Activated CD4-positive, alpha-beta memory T cell treated with anti-CD3 and anti-CD28 coated beads, Interleukin-2, amount 10 ng/mL, durations not matched to agents 7 days and 5 days (primary cell): ENCODE measurements around the gene TGFBR3L. TPM values are rescaled to one million over a fixed set of nuclear protein-coding genes. Genes with fewer than 3 reads are reported as not detected.

Source experiments
- CTCF ChIA-PET: fragments of 350-600 bp; sonication (Branson Sonifier 250); formaldehyde crosslinking; loops from one replicate; lab custom pipeline; 2021; ENCODE audit warnings: antibody characterized with exemption, inconsistent platforms; lab: Charles Lee
- POLR2A ChIA-PET: fragments of 350-600 bp; sonication (Branson Sonifier 250); formaldehyde crosslinking; loops from one replicate; lab custom pipeline; 2021; ENCODE audit warnings: antibody characterized with exemption; lab: Charles Lee
- DNase-seq: peaks from one replicate; pipeline ENCODE4 v3.0.0-alpha.2; 2020
- H3K27ac Mint-ChIP-seq: one replicate; pipeline ENCODE4 v1.8.0; 2021; ENCODE audit warnings: mild to moderate bottlenecking, mixed read lengths
- H3K27me3 Mint-ChIP-seq: one replicate; pipeline ENCODE4 v1.8.0; 2021; ENCODE audit warnings: mixed read lengths
- H3K36me3 Mint-ChIP-seq: one replicate; pipeline ENCODE4 v1.8.0; 2021; ENCODE audit warnings: low read depth, mixed read lengths
- H3K4me1 Mint-ChIP-seq: one replicate; pipeline ENCODE4 v1.8.0; 2021; ENCODE audit warnings: mixed read lengths
- H3K4me3 Mint-ChIP-seq: one replicate; pipeline ENCODE4 v1.8.0; 2021; ENCODE audit warnings: mild to moderate bottlenecking, mixed read lengths
- H3K9me3 Mint-ChIP-seq: one replicate; pipeline ENCODE4 v1.8.0; 2021; ENCODE audit warnings: mixed read lengths
- total RNA-seq, 2 experiments: library from RNA; stranded (reverse); gene quantifications; one replicate each; pipeline ENCODE4 v1.2.3, GENCODE V29; 2021

TGFBR3L gene
- total RNA-seq, 2 experiments from 2014 or later: 4.2 to 4.6 TPM

GRCh38 chr19:7910321-7911161 lies 4.1 kb upstream of the TGFBR3L start:
- Mint-ChIP-seq H3K9me3 (no peaks in the 10 kb centered on the region), H3K27ac (no peak overlapping the region), H3K27me3 (peaks cover 4% of the 10 kb centered on the region), H3K4me3 (no peak overlapping the region), H3K4me1 (peaks cover 7% of the 10 kb centered on the region), H3K36me3 (peaks cover 26% of the 10 kb centered on the region)
- no peak for DNase-seq
- ChIA-PET POLR2A (interaction anchor here (3.8 kb wide), 1 partner anchor 10 kb away, joined by 17 read pairs; the partner anchor contains the start of gene SNAPC2), CTCF (no interaction called here)

- no peak overlapping the region for H3K4me3 Mint-ChIP-seq
- POLR2A ChIA-PET: interaction anchor here (1.3 to 1.4 kb wide), 2 partner anchors 8 to 9 kb away, joined by 6 read pairs; partner anchors contain the start of genes MAP2K7 and SNAPC2
- H3K4me1 Mint-ChIP-seq: peaks cover 5% of the 10 kb centered on the region
- H3K9me3 Mint-ChIP-seq: no peaks in the 10 kb centered on the region
- CTCF ChIA-PET: no interaction called here
- DNase-seq: no peak
- peaks cover 9% of the 10 kb centered on the region for H3K27me3 Mint-ChIP-seq
- H3K27ac Mint-ChIP-seq: no peak overlapping the region
- peaks cover 21% of the 10 kb centered on the region for H3K36me3 Mint-ChIP-seq
Measured at GRCh38 chr19:7911508-7912143, 3.0 kb upstream of the TGFBR3L start.

- H3K4me1 Mint-ChIP-seq: peaks cover 9% of the 10 kb centered on the region
- no peaks in the 10 kb centered on the region for H3K9me3 Mint-ChIP-seq
- ChIA-PET POLR2A (interaction anchor here (1.3 to 1.4 kb wide), 2 partner anchors 8 kb away, joined by 6 read pairs; partner anchors contain the start of genes MAP2K7 and SNAPC2), CTCF (no interaction called here)
- H3K27me3 Mint-ChIP-seq: peaks cover 12% of the 10 kb centered on the region
- DNase-seq: no peak
- H3K4me3 Mint-ChIP-seq: no peak overlapping the region
- H3K27ac Mint-ChIP-seq: no peak overlapping the region
- peaks cover 21% of the 10 kb centered on the region for H3K36me3 Mint-ChIP-seq
Measured at GRCh38 chr19:7912144-7912696, 2.4 kb upstream of the TGFBR3L start.

GRCh38 chr19:7912697-7913564 lies 1.7 kb upstream of the TGFBR3L start:
- Mint-ChIP-seq H3K27me3 (peaks cover 13% of the 10 kb centered on the region), H3K9me3 (no peaks in the 10 kb centered on the region), H3K36me3 (peaks cover 21% of the 10 kb centered on the region), H3K4me1 (peaks cover 11% of the 10 kb centered on the region), H3K27ac (no peak overlapping the region), H3K4me3 (no peak overlapping the region)
- no peak for DNase-seq
- POLR2A ChIA-PET: no interaction called here
- CTCF ChIA-PET: no interaction called here

- no peaks in the 10 kb centered on the region for H3K9me3 Mint-ChIP-seq
- H3K27ac Mint-ChIP-seq: no peak overlapping the region
- DNase-seq: no peak
- peaks cover 17% of the 10 kb centered on the region for H3K4me1 Mint-ChIP-seq
- POLR2A ChIA-PET: no interaction called here
- no peak overlapping the region for H3K4me3 Mint-ChIP-seq
- CTCF ChIA-PET: no interaction called here
- H3K36me3 Mint-ChIP-seq: peaks cover 21% of the 10 kb centered on the region
- H3K27me3 Mint-ChIP-seq: peaks cover 20% of the 10 kb centered on the region
Measured at GRCh38 chr19:7913652-7914051, 978 bp upstream of the TGFBR3L start.

GRCh38 chr19:7914099-7914498 lies 531 bp upstream of the TGFBR3L start:
- Mint-ChIP-seq H3K36me3 (peaks cover 21% of the 10 kb centered on the region), H3K27ac (no peak overlapping the region), H3K9me3 (no peaks in the 10 kb centered on the region), H3K4me3 (no peak overlapping the region), H3K4me1 (peaks cover 17% of the 10 kb centered on the region), H3K27me3 (peaks cover 23% of the 10 kb centered on the region)
- ChIA-PET POLR2A (no interaction called here), CTCF (no interaction called here)
- DNase-seq: no peak

- DNase-seq: no peak
- H3K27ac Mint-ChIP-seq: no peak overlapping the region
- ChIA-PET CTCF (interaction anchor here (1.4 kb wide), 1 partner anchor 28 kb away, joined by 8 read pairs; the partner anchor contains the start of gene TIMM44), POLR2A (interaction anchor here (0.7 to 1.7 kb wide), 5 partner anchors 11 to 46 kb away, joined by 3 to 5 read pairs (median 4); partner anchors contain the start of gene MAP2K7)
- H3K36me3 Mint-ChIP-seq: peaks cover 19% of the 10 kb centered on the region
- peak overlapping the region; percentile 46 for H3K4me3 Mint-ChIP-seq
- peaks cover 24% of the 10 kb centered on the region for H3K4me1 Mint-ChIP-seq
- no peaks in the 10 kb centered on the region for H3K9me3 Mint-ChIP-seq
- H3K27me3 Mint-ChIP-seq: peaks cover 27% of the 10 kb centered on the region
Measured at GRCh38 chr19:7915250-7916102, 846 bp downstream of the TGFBR3L start.

GRCh38 chr19:7916103-7916954 lies 1.7 kb downstream of the TGFBR3L start:
- peak; percentile 74 for DNase-seq
- CTCF ChIA-PET: interaction anchor here (1.4 kb wide), 1 partner anchor 27 kb away, joined by 8 read pairs; the partner anchor contains the start of gene TIMM44
- Mint-ChIP-seq H3K27me3 (peaks cover 27% of the 10 kb centered on the region), H3K4me1 (peaks cover 29% of the 10 kb centered on the region), H3K36me3 (peaks cover 13% of the 10 kb centered on the region), H3K9me3 (no peaks in the 10 kb centered on the region), H3K27ac (no peak overlapping the region), H3K4me3 (peak overlapping the region; percentile 59)
- POLR2A ChIA-PET: interaction anchor here (0.7 to 1.7 kb wide), 5 partner anchors 12 to 47 kb away, joined by 3 to 5 read pairs (median 4); partner anchors contain the start of gene MAP2K7

GRCh38 chr19:7916955-7917266 lies 2.3 kb downstream of the TGFBR3L start:
- Mint-ChIP-seq H3K9me3 (no peaks in the 10 kb centered on the region), H3K4me3 (peak overlapping the region; percentile 69), H3K27ac (no peak overlapping the region), H3K27me3 (peaks cover 27% of the 10 kb centered on the region), H3K36me3 (peaks cover 9% of the 10 kb centered on the region), H3K4me1 (peaks cover 34% of the 10 kb centered on the region)
- POLR2A ChIA-PET: interaction anchor here (0.9 to 1.7 kb wide), 4 partner anchors 17 to 48 kb away, joined by 3 to 5 read pairs (median 4); no protein-coding TSS in a partner anchor
- CTCF ChIA-PET: interaction anchor here (1.4 to 1.9 kb wide), 2 partner anchors 27 to 47 kb away, joined by 4 to 8 read pairs; partner anchors contain the start of gene TIMM44
- no peak for DNase-seq

- peak; percentile 62 for DNase-seq
- Mint-ChIP-seq H3K4me1 (peaks cover 37% of the 10 kb centered on the region), H3K4me3 (peak overlapping the region; percentile 69), H3K27me3 (peaks cover 27% of the 10 kb centered on the region), H3K27ac (no peak overlapping the region), H3K9me3 (no peaks in the 10 kb centered on the region), H3K36me3 (peaks cover 6% of the 10 kb centered on the region)
- CTCF ChIA-PET: interaction anchor here (0.8 to 1.9 kb wide), 5 partner anchors 14 to 48 kb away, joined by 3 to 8 read pairs (median 6); partner anchors contain the start of genes MAP2K7 and TIMM44
- POLR2A ChIA-PET: interaction anchor here (1.2 to 1.7 kb wide), 4 partner anchors 9 to 48 kb away, joined by 3 to 8 read pairs (median 4); partner anchors contain the start of gene MAP2K7
Measured at GRCh38 chr19:7917267-7918061, 2.8 kb downstream of the TGFBR3L start.
